ENCODE results near the gene SLC26A4.

DNA sequence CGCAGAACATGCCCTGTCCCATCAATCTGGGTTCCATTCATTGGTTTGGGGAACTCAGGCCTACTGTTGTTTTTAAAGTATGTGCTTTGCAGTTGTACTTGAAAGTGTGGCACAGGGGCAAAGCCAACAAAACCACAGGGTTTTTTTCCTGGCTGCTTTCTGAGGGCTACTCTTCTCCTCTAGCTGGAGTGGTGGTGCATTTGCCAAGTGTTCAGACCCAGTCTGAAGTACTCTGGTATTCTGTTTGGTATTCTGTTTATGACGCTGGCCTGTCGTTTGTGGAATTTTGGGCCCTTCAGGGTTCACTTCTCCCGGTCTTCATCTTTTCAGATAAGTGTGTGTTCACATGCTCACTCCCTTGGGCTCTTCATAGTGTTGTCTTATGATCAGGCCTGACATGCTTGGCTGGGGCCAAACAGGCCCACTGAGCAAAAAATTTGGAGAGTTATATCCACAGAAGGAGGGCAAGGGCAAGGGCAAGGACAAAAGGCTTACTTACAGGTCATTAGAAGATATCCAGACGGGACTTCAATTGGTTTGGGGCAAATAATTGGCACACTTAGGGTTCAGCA is 26.3 kb downstream of the SLC26A4 start:
- TF ChIP-seq POLR2AphosphoS5 (IDR thresholded peaks at IDR 0.05; ENCODE audit: borderline replicate concordance, low read depth, low read length) (no peak), EZH2 (IDR thresholded peaks at IDR 0.05) (no peak)

All from SK-N-MC (cell line).